Breast epithelium (tissue), 3 donors: ENCODE data around the gene SLC16A5.

ENCODE experiments used
- CTCF ChIP-seq, 3 donors: fragments of 450-650 bp; IDR thresholded peaks; one replicate each; pipeline ENCODE4 v1.5.1; 2016 to 2017; ENCODE audit warnings: antibody characterized with exemption in 3 of 3, mild to moderate bottlenecking in 3 of 3, moderate library complexity in 3 of 3
- POLR2A ChIP-seq: fragments of 450-650 bp; IDR thresholded peaks from one replicate; pipeline ENCODE4 v1.6.1; 2016; ENCODE audit warnings: antibody characterized with exemption, mild to moderate bottlenecking, moderate library complexity

DNA sequence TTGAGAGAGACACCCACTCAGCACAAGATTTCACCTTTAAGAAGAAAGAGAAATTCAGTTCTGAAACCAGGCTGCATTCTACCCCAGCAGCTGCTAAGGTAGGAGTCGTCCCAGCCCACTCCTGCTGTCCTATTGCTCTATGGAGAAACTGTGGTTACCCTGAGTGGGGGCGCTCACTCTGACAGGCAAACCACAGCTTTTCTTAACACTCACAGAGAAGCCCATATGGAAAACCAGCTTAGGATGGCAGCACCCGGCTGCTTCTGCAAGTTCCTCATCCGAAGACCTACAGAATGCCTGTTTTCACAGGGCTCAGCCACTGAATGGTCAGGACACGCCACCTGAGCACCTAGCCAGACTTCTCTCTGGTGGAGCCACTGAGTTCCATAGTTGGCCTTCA, 48.5 kb upstream of the SLC16A5 start:
- TF ChIP-seq CTCF (IDR thresholded peaks at IDR 0.05) (no peak), POLR2A (no peak)
